BLaER1 treated with 17β-estradiol and CSF1 and Interleukin-3, amounts not matched to agents 10 nM and 100 nM (cell line): ENCODE results near the gene RANBP1.

Experiments used
- H3K27ac ChIP-seq, 11 experiments: shearing (Covaris generic); formaldehyde crosslinking; 2 replicates each; pipeline ENCODE4 v1.8.1; 2022
- H3K27me3 ChIP-seq, 11 experiments: shearing (Covaris generic); formaldehyde crosslinking; 2 replicates each; pipeline ENCODE4 v1.8.1; 2022
- H3K36me3 ChIP-seq, 11 experiments: shearing (Covaris generic); formaldehyde crosslinking; 2 replicates each; pipeline ENCODE4 v1.8.1; 2022
- H3K4me1 ChIP-seq, 10 experiments: shearing (Covaris generic); formaldehyde crosslinking; 2 replicates each; pipeline ENCODE4 v1.8.1; 2022
- H3K4me2 ChIP-seq, 11 experiments: shearing (Covaris generic); formaldehyde crosslinking; 2 replicates each; pipeline ENCODE4 v1.8.1; 2022
- H3K4me3 ChIP-seq, 10 experiments: shearing (Covaris generic); formaldehyde crosslinking; 2 replicates each; pipeline ENCODE4 v1.8.1; 2022
- H3K9ac ChIP-seq, 11 experiments: shearing (Covaris generic); formaldehyde crosslinking; 2 replicates each; pipeline ENCODE4 v1.8.1; 2022
- H3K9me3 ChIP-seq, 11 experiments: shearing (Covaris generic); formaldehyde crosslinking; replicated peaks in 1 of 11; 2 replicates each; pipeline ENCODE4 v1.8.1; 2022
- H4K20me1 ChIP-seq, 11 experiments: shearing (Covaris generic); formaldehyde crosslinking; 2 replicates each; pipeline ENCODE4 v1.8.1; 2022
- Cebpa-rat ChIP-seq, 11 experiments: shearing (Covaris generic); IDR thresholded peaks; 2 replicates each; pipeline ENCODE4 v1.8.1; 2022

Gene RANBP1

DNA sequence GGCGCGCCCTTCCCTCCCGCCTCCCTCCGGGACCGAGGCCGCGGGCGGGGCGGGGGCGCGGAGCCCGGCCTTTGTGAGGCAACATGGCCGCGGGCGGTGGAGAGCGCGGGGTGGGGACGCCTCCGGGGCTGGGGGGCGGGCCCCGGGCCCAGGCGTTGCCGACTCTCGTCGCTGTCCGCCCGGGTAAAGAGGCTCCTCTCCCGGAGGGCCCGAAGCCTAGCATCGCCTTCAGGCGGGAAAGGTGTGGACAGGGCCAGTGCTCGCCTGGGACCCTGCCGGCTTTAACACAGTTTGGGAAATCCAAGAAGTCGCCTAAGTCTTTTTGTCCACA is 35.5 kb upstream of the RANBP1 start:
- Histone ChIP-seq H3K9ac (peak overlapping the region; percentile 89 to 99 (median 96)), H3K4me3 (peak overlapping the region; percentile 74 to 95 (median 81)), H3K27me3 (no peaks in the 10 kb centered on the region), H4K20me1 (peaks cover 28 to 50% (median 45%) of the 10 kb centered on the region in 11 experiments; a peak in 21 of 22 replicates), H3K27ac (peak overlapping the region; percentile 75 to 98 (median 94); a peak in 21 of 22 replicates), H3K36me3 (peaks cover under 1 to 42% (median 15%) of the 10 kb centered on the region in 11 experiments; a peak in 20 of 22 replicates), H3K4me2 (peak overlapping the region; percentile 92 to 100 (median 98)), H3K4me1 (peaks cover 49 to 56% (median 53%) of the 10 kb centered on the region in 10 experiments), H3K9me3 (no peaks in the 10 kb centered on the region)
- no peak for TF ChIP-seq Cebpa-rat (IDR thresholded peaks at IDR 0.05)

DNA sequence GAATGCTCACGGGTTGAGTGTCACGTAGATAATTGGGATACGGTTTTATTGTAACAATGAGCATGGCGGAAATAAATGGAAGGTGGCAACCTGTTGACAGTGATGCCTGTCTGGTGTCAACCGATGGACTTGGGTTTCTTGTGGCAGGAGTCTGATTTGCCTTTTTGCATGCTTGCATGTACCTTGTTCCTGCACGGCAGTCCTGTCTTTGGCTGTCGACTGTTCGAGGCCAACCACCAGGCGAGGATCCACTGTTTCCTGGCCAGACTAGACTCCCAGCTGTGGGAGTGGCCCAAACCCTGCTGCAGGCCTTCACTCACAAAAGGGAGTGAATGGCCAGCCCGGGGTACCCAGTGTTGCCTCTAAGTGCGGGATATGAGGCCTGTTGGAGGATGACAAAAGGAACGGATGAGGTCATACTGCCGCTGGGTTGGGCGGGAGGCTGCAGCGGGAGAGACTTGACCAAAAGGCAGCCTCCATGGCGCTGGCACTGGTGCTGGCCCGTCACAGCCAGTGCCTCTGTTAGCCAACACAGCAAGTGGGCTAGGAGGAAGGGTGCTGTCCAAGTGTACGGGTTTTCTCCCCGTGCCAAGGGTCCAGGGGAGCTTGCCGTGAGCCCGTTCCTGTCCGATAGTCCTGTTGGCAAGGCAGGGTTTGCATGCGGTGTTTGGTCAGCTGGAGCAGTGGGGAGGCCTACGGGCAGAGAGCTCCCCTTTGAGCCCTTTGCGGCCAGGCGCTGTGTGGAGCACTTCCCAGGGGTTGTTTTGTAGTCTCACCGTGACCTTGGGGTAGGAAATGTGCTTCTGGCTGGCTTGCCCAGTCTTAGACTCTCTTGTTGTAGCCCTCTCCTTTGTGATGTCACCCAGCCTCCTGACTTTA is 34.9 kb upstream of the RANBP1 start:
- peak overlapping the region; percentile 74 to 95 (median 81) for H3K4me3 ChIP-seq
- H3K4me1 ChIP-seq, result peaks cover 49 to 56% (median 53%) of the 10 kb centered on the region in 10 experiments
- H3K9ac ChIP-seq, result peak overlapping the region; percentile 89 to 99 (median 96)
- H3K36me3 ChIP-seq, result peaks cover 6 to 48% (median 21%) of the 10 kb centered on the region in 11 experiments
- H3K27ac ChIP-seq, result peak overlapping the region; percentile 75 to 98 (median 94); a peak in 21 of 22 replicates
- H4K20me1 ChIP-seq, result peaks cover 28 to 56% (median 51%) of the 10 kb centered on the region in 11 experiments; a peak in 21 of 22 replicates
- H3K4me2 ChIP-seq, result peak overlapping the region; percentile 92 to 100 (median 98)
- no peak for TF ChIP-seq Cebpa-rat (IDR thresholded peaks at IDR 0.05)
- H3K27me3 ChIP-seq, result no peaks in the 10 kb centered on the region
- no peaks in the 10 kb centered on the region for H3K9me3 ChIP-seq

DNA sequence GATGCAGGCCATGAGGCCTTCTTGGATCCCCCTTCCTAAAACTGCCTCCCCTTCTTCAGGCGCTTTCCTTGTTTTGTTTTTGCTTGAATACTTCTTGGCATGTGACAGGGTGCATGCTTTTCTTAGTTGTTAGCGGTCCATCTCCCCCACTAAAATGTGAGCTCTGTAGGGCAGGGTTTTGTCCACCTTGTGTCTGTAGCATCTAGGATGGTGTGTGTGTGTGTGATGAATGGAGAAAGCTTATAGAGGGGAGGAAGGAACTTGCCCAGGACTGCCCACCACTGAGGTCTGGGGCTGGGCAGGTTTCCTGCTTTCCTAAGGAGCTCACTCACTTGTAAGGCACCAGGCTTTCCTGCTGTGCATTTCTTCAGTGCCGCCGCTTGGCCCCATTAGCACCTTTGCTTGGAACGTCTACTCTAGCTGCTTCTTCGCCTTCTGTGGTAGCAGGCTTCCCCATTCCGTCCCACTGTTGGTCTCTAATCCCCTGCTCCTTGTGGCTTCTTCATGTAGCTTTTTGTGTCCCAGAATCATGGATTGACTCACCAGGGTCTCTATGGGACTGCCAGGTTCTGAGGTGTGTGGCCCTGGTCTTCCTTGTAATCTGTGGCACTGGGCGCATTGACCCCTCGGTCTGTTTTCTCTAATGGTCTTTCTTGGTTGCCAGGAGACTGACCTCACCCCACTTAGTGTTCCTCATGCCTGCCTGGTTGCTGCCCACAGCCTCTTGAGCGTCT is 32.6 kb upstream of the RANBP1 start:
- H3K9ac ChIP-seq, result peak overlapping the region in 10 of 11 experiments; percentile 17 to 97 (median 50); a peak in 18 of 22 replicates
- H3K4me3 ChIP-seq, result no peak overlapping the region; a peak in 1 of 20 replicates
- peaks cover 28 to 79% (median 74%) of the 10 kb centered on the region in 11 experiments; a peak in 21 of 22 replicates for H4K20me1 ChIP-seq
- peak overlapping the region in 2 of 11 experiments; percentile 13 to 31; a peak in 1 of 22 replicates for H3K27ac ChIP-seq
- H3K4me2 ChIP-seq, result peak overlapping the region; percentile 23 to 99 (median 97); a peak in 21 of 22 replicates
- H3K9me3 ChIP-seq, result no peaks in the 10 kb centered on the region
- no peaks in the 10 kb centered on the region for H3K27me3 ChIP-seq
- H3K4me1 ChIP-seq, result peaks cover 49 to 56% (median 53%) of the 10 kb centered on the region in 10 experiments
- no peak for TF ChIP-seq Cebpa-rat (IDR thresholded peaks at IDR 0.05)
- H3K36me3 ChIP-seq, result peaks cover 29 to 71% (median 44%) of the 10 kb centered on the region in 11 experiments

DNA sequence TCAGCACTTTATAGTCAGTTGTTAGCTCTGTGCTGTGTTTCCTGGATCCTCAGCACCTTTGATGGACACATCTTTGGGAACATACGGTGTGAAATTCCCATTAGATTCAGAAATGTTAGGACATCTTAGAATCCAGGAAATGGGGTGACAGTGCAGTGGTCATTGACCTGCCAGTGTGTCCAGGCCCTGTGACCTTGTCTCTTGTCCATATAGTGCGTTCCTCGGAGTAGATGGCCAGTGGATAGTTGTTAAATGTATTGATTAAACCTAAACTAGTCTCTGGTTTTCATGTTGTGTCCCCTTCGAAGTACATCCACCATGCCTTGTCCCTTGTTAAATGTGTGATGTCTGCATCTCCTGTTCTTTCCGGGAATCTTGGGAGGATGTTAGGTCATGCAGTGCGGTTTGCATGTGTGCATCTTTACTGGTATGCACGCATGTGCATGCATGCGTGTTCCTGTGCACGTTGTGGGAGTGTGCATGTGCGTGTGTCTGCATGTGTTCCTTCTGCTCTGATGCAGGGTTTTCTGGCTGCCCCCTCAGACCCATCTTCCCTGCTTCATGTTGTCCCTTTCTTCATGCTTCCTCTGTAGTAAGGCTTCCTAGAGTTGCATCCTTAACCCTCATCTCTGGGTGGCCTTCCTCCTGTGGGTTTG is 31.9 kb upstream of the RANBP1 start:
- 0 out of 22 replicates have a peak overlapping the region, but pooled peaks of 1 of the 11 experiments have one; percentile 20 for H3K27ac ChIP-seq
- H4K20me1 ChIP-seq, result peaks cover 28 to 86% (median 81%) of the 10 kb centered on the region in 11 experiments; a peak in 21 of 22 replicates
- peaks cover 36 to 78% (median 51%) of the 10 kb centered on the region in 11 experiments for H3K36me3 ChIP-seq
- H3K4me3 ChIP-seq, result no peak overlapping the region
- TF ChIP-seq Cebpa-rat (IDR thresholded peaks at IDR 0.05), result no peak
- H3K27me3 ChIP-seq, result no peaks in the 10 kb centered on the region
- peaks cover 47 to 54% (median 51%) of the 10 kb centered on the region in 10 experiments for H3K4me1 ChIP-seq
- peak overlapping the region; percentile 4 to 99 (median 97); a peak in 17 of 22 replicates for H3K4me2 ChIP-seq
- no peaks in the 10 kb centered on the region for H3K9me3 ChIP-seq
- H3K9ac ChIP-seq, result peak overlapping the region in 8 of 11 experiments; percentile 37 to 97 (median 50); a peak in 7 of 22 replicates

DNA sequence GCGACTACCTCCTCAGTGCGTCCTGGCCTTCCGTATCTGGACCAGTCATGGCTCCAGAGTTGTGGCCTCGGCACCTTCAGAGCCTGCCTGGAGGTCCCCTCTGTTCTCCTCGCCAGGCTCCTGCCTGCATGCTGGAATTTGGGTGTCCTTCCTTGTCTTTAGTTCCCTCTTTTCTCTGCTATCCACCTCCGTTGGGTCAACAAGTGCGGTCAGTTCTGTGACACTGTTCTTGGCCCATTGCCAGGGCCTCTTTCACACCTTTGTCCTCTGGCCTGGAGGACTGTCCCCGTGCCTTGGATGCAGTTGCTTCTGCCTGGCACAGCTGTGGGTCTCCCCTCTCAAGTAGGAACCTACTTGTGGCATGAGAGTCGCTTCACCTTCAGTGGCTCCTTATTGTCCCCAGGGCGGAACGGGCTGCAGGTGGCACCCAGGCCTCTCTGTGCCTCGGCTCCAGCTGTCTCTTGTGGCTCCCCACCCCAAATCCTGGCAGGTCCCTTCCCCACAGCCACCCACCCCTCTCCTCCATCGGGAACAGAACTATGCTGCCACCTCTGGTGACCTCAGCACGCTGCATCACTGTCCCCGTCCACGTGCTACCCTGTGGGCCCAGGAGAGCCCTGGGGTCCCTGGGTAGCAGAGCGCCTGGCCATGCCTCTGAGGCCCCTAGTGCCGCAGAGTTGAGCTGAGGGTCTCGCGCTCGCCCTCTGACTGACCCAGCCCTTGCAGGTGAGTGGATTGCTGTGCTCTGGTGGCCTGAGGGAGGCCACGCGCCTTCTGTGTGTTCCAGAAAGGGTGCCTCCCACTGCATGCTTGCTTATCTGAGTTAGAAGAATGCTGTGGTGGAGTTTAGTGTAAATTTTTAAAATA is 31.1 kb upstream of the RANBP1 start:
- peak overlapping the region in 10 of 11 experiments; percentile 23 to 99 (median 97); a peak in 15 of 22 replicates for H3K4me2 ChIP-seq
- H3K4me3 ChIP-seq, result no peak overlapping the region
- H3K27me3 ChIP-seq, result no peaks in the 10 kb centered on the region
- no peak for TF ChIP-seq Cebpa-rat (IDR thresholded peaks at IDR 0.05)
- H3K9ac ChIP-seq, result peak overlapping the region in 5 of 11 experiments; percentile 35 to 62 (median 44); a peak in 6 of 22 replicates
- peaks cover 42 to 48% (median 46%) of the 10 kb centered on the region in 10 experiments for H3K4me1 ChIP-seq
- peaks cover 28 to 93% (median 89%) of the 10 kb centered on the region in 11 experiments; a peak in 21 of 22 replicates for H4K20me1 ChIP-seq
- H3K9me3 ChIP-seq, result no peaks in the 10 kb centered on the region
- H3K27ac ChIP-seq, result peak overlapping the region in 5 of 11 experiments; percentile 20 to 49 (median 34); a peak in 5 of 22 replicates
- H3K36me3 ChIP-seq, result peaks cover 44 to 86% (median 59%) of the 10 kb centered on the region in 11 experiments

DNA sequence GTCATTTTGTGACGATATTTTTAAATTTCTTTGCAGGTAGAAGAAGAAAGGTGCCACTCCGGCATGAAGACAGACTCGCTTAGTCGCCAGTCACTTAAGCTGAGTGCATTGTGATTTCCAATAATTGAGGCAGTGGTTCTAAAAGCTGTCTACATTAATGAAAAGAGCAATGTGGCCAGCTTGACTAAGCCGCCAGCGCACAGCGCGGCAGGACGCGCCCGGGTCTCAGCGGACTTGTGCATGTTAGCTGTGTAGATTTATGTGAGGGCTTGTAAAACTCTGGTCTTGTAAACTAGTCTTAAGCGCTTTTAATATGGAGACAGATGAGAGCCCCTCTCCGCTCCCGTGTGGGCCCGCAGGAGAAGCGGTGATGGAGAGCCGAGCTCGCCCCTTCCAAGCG is 30.3 kb upstream of the RANBP1 start:
- TF ChIP-seq Cebpa-rat (IDR thresholded peaks at IDR 0.05), result no peak
- no peak overlapping the region for H3K27ac ChIP-seq
- peaks cover 52 to 94% (median 67%) of the 10 kb centered on the region in 11 experiments for H3K36me3 ChIP-seq
- no peak overlapping the region for H3K4me2 ChIP-seq
- H3K9ac ChIP-seq, result peak overlapping the region in 1 of 11 experiments; percentile 4; a peak in 1 of 22 replicates
- no peaks in the 10 kb centered on the region for H3K27me3 ChIP-seq
- peaks cover 45 to 53% (median 49%) of the 10 kb centered on the region in 10 experiments for H3K4me1 ChIP-seq
- H4K20me1 ChIP-seq, result peaks cover 28 to 100% (median 97%) of the 10 kb centered on the region in 11 experiments; a peak in 21 of 22 replicates
- no peaks in the 10 kb centered on the region for H3K9me3 ChIP-seq
- H3K4me3 ChIP-seq, result no peak overlapping the region

DNA sequence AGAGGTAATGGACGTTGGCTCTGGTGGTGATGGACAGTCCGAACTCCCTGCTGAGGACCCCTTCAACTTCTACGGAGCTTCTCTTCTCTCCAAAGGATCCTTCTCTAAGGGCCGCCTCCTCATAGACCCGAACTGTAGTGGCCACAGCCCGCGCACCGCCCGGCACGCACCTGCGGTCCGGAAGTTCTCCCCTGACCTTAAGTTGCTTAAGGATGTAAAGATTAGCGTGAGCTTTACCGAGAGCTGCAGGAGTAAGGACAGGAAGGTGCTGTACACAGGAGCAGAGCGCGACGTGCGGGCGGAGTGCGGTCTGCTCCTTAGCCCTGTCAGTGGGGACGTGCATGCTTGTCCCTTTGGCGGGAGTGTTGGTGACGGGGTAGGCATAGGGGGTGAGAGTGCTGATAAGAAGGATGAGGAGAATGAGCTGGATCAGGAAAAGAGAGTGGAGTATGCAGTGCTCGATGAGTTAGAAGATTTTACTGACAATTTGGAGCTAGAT is 29.8 kb upstream of the RANBP1 start:
- Histone ChIP-seq H3K27ac (no peak overlapping the region), H3K4me2 (no peak overlapping the region), H3K9me3 (no peaks in the 10 kb centered on the region), H3K27me3 (no peaks in the 10 kb centered on the region), H3K4me1 (peaks cover 41 to 54% (median 46%) of the 10 kb centered on the region in 10 experiments), H3K4me3 (no peak overlapping the region), H3K36me3 (peaks cover 57 to 99% (median 72%) of the 10 kb centered on the region in 11 experiments), H4K20me1 (peaks cover 28 to 100% (median 99%) of the 10 kb centered on the region in 11 experiments; a peak in 21 of 22 replicates), H3K9ac (peak overlapping the region in 1 of 11 experiments; percentile 4; a peak in 1 of 22 replicates)
- TF ChIP-seq Cebpa-rat (IDR thresholded peaks at IDR 0.05), result no peak
